ENCODE measurements around the gene FOXF1. TPM values are rescaled to one million over a fixed set of nuclear protein-coding genes. Genes with fewer than 3 reads are reported as not detected.

Gene FOXF1
- total and polyA plus RNA-seq, 12 donors = 0.08 to 0.38 (median 0.22) TPM; not detected in 2

DNA sequence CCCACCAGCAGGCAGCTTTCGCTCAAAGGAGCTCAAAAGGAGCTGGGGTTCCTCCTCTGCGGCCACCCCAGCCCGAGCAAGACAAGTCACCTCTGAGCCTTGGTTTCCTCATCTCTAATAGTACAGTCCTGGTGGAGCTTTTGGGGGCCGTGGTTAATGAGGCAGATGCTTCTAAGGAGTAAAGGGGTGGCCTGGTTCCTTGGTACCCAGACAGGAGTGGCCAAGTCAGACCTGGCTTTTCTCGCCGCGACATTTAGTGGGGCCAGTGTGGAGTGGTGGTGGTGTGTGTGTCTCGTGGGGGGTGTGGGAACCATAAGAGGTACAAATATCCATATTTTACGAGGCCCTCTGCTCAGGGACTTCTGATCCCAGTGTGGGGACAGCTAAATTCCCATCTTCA is 6.7 kb downstream of the FOXF1 start:
- DNase-seq = no peak
- Histone ChIP-seq H3K9me3 (no peaks in the 10 kb centered on the region), H3K27me3 (peaks cover 28 to 100% (median 99%) of the 10 kb centered on the region in 7 donors), H3K27ac (no peak overlapping the region), H3K4me3 (no peak overlapping the region), H3K4me1 (peaks cover 0 to 29% (median 15%) of the 10 kb centered on the region in 9 donors), H3K36me3 (no peaks in the 10 kb centered on the region)
- TF ChIP-seq, protein P1, sequence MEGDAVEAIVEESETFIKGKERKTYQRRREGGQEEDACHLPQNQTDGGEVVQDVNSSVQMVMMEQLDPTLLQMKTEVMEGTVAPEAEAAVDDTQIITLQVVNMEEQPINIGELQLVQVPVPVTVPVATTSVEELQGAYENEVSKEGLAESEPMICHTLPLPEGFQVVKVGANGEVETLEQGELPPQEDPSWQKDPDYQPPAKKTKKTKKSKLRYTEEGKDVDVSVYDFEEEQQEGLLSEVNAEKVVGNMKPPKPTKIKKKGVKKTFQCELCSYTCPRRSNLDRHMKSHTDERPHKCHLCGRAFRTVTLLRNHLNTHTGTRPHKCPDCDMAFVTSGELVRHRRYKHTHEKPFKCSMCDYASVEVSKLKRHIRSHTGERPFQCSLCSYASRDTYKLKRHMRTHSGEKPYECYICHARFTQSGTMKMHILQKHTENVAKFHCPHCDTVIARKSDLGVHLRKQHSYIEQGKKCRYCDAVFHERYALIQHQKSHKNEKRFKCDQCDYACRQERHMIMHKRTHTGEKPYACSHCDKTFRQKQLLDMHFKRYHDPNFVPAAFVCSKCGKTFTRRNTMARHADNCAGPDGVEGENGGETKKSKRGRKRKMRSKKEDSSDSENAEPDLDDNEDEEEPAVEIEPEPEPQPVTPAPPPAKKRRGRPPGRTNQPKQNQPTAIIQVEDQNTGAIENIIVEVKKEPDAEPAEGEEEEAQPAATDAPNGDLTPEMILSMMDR (IDR thresholded peaks at IDR 0.05) = no peak
- WGBS, 2 donors = 43 to 47% methylated on average over 9 of the region's 9 CpGs
- intact Hi-C loops (cut with DNase I) = loop anchor here (1.0 to 10.0 kb wide), 7 partner anchors 175 to 702 kb away; no protein-coding TSS in a partner anchor
- no peak for ATAC-seq

DNA sequence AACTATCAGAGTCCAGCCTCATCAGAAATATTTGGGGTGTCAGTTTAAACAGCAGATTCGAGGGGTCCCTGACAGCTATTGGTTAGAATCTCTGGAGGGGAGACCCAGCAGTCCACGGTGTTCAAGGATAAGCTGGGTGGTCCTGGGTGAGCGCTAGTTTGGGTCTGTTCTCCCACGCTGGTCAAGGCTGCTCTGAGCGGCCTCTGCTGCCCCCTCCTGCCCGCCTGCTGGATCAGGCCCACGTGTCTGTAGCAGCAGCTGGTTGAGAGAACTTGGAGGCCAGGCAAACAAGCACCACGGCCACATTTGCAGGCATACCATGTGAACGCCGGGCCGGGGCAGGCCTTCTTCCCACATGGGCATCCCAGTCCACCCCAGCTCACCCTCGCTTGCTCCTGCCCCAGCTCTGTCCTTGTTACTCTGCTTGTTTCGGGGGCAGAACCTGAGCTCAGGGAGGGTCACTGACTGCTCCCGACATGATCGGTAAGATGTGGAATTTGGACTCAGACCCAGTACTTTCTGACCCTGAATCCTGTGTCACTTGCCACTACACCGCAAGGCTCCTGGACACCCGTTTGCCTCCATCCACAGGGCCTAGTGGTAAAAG is 7.4 kb downstream of the FOXF1 start:
- H3K27ac ChIP-seq = no peak overlapping the region
- peaks cover 0 to 29% (median 15%) of the 10 kb centered on the region in 9 donors for H3K4me1 ChIP-seq
- WGBS, 2 donors = 21 to 25% methylated on average over 17 of the region's 17 CpGs
- DNase-seq (peak; percentile 34 to 65), ATAC-seq (peak; percentile 62 to 82 (median 78))
- intact Hi-C loops (cut with DNase I) = loop anchor here (1.0 to 10.0 kb wide), 11 partner anchors 175 to 703 kb away; no protein-coding TSS in a partner anchor
- H3K4me3 ChIP-seq = no peak overlapping the region
- TF ChIP-seq, protein P1 (IDR thresholded peaks at IDR 0.05) = peak; percentile 43 to 89 (median 75)
- no peaks in the 10 kb centered on the region for H3K36me3 ChIP-seq
- H3K27me3 ChIP-seq = peaks cover 24 to 100% (median 97%) of the 10 kb centered on the region in 7 donors
- H3K9me3 ChIP-seq = no peaks in the 10 kb centered on the region

DNA sequence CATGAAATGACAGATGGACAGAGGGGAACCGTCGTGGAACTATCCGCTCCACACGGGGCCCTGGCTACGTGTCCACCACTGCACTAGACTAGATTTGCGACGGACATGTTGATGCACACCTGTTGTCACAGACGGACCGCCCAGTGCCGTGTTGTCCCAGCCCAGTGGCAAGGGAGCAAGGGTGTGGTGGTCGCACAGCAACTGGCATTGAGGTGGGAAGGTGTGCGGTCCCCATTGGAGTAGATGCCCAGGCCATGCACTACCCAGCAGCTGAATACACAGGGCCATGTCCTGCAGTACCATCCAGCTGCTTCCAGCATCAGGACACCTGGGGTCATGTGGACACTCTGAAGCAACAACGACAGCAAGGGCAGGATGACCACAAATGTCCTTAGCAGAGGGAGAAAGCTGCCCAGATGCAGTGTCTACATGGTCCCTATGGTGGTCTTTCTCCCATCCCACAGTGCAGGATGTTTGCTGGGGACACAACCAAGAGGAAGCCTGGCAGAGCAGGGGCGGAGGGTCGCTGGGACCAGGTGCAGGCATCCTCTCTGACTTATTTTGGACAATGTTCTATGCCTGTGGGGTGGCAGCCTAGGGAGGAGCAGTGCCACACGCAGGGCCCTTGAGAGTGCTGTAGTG is 8.8 kb downstream of the FOXF1 start:
- ATAC-seq = no peak
- Histone ChIP-seq H3K4me1 (peaks cover 0 to 29% (median 15%) of the 10 kb centered on the region in 9 donors), H3K27me3 (peaks cover 13 to 100% (median 92%) of the 10 kb centered on the region in 7 donors), H3K27ac (no peak overlapping the region), H3K4me3 (no peak overlapping the region), H3K36me3 (no peaks in the 10 kb centered on the region), H3K9me3 (no peaks in the 10 kb centered on the region)
- TF ChIP-seq, protein P1 (IDR thresholded peaks at IDR 0.05) = no peak
- DNase-seq = no peak
- 88 to 89% methylated on average over 16 of the region's 16 CpGs for whole genome bisulfite sequencing, 2 donors
- intact Hi-C loops (cut with DNase I) = loop anchor here (2.0 to 10.0 kb wide), 8 partner anchors 176 to 704 kb away; no protein-coding TSS in a partner anchor

DNA sequence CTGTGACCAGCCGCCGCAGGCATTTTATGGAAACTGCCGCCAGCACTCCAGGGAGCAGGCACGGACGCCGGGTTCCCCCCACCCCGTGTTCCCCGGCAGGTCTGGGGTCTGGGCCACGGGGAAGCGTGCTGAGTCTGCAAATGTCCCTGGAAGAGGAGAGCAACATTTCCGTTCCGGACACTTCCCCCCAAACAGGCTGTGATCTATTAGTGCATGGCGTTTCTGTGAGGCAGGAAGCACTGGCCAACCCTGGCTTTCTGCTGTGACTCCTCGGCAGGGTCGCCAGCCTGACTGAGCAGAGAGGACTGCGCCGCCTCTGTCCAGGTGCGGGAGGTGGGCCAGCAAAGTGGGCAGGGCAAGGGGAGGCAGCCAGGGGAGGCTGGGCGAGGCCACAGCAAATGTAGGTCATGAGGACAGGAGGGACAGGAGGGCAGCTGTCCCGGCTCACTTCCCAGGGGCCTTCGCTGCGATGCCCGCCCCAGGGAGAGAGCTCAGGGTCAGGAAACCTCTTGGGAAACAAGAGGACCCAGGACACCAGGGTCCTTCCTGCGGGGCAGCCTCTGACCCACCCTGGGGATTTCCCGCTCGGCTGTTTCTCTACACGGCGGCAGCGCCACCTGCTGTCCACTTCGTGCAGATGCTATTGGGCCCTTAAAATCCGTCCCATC is 9.5 kb downstream of the FOXF1 start:
- 20 to 22% methylated on average over 31 of the region's 31 CpGs for WGBS, 2 donors
- H3K4me3 ChIP-seq = no peak overlapping the region
- no peaks in the 10 kb centered on the region for H3K9me3 ChIP-seq
- TF ChIP-seq, protein P1 (IDR thresholded peaks at IDR 0.05) = peak; percentile 76 to 95 (median 92)
- H3K27ac ChIP-seq = no peak overlapping the region
- intact Hi-C loops (cut with DNase I) = loop anchor here (2.0 to 10.0 kb wide), 9 partner anchors 177 to 705 kb away; no protein-coding TSS in a partner anchor
- H3K36me3 ChIP-seq = no peaks in the 10 kb centered on the region
- DNase-seq = peak; percentile 40 to 66
- peak; percentile 32 to 73 (median 46) for ATAC-seq
- peaks cover 0 to 29% (median 15%) of the 10 kb centered on the region in 9 donors for H3K4me1 ChIP-seq
- H3K27me3 ChIP-seq = peaks cover 13 to 96% (median 85%) of the 10 kb centered on the region in 7 donors
